HepG2 (cell line): Measurements from ENCODE around the gene LHPP. TPM values are rescaled to one million over a fixed set of nuclear protein-coding genes. Genes with fewer than 3 reads are reported as not detected.

Experiments
- ELF3 ChIP-seq: IDR thresholded peaks from 2 replicates; pipeline ENCODE4 v1.6.1; 2016; ENCODE audit warnings: missing genetic modification reagents, missing compliant biosample characterization
- HNRNPH1 ChIP-seq: fragments of 200-400 bp; formaldehyde crosslinking; optimal IDR thresholded peaks from 2 replicates; pipeline ENCODE3; 2017; ENCODE audit warnings: mild to moderate bottlenecking, low read depth, low read length
- HNRNPL ChIP-seq: fragments of 200-400 bp; formaldehyde crosslinking; IDR thresholded peaks from 2 replicates; pipeline ENCODE4 v1.6.1; 2017; ENCODE audit warnings: mild to moderate bottlenecking, low read depth, low read length
- KAT7 ChIP-seq: IDR thresholded peaks from 2 replicates; pipeline ENCODE4 v1.6.1; 2018; ENCODE audit warnings: borderline replicate concordance, missing compliant biosample characterization
- KAT8 ChIP-seq: IDR thresholded peaks from 2 replicates; pipeline ENCODE4 v1.6.1; 2016; ENCODE audit warnings: missing genetic modification reagents, missing compliant biosample characterization
- MTA3 ChIP-seq: sonication (generic); formaldehyde crosslinking; IDR thresholded peaks from 2 replicates; pipeline ENCODE4 v1.4.0; 2020; ENCODE audit warnings: missing genetic modification reagents
- PHF8 ChIP-seq: sonication (generic); formaldehyde crosslinking; IDR thresholded peaks from 2 replicates; pipeline ENCODE4 v1.5.0; 2020; ENCODE audit warnings: missing genetic modification reagents
- RXRA ChIP-seq: sonication (generic); formaldehyde crosslinking; IDR thresholded peaks from 2 replicates; pipeline ENCODE4 v1.5.1; 2020; ENCODE audit warnings: missing genetic modification reagents
- SETDB1 ChIP-seq: sonication (generic); formaldehyde crosslinking; IDR thresholded peaks from 2 replicates; pipeline ENCODE4 v1.5.1; 2020; ENCODE audit warnings: missing genetic modification reagents, mild to moderate bottlenecking, borderline replicate concordance
- SRSF9 ChIP-seq: fragments of 200-400 bp; formaldehyde crosslinking; IDR thresholded peaks from 2 replicates; pipeline ENCODE4 v1.6.1; 2018; ENCODE audit warnings: borderline replicate concordance, mild to moderate bottlenecking, low read depth, low read length; ENCODE audit not compliant: insufficient read depth, poor library complexity, severe bottlenecking
- TARDBP ChIP-seq: sonication (generic); formaldehyde crosslinking; IDR thresholded peaks from 2 replicates; pipeline ENCODE4 v1.8.0; 2022; ENCODE audit warnings: mild to moderate bottlenecking, missing genetic modification reagents
- UBTF ChIP-seq: sonication (generic); formaldehyde crosslinking; IDR thresholded peaks from 2 replicates; pipeline ENCODE4 v1.4.0; 2020; ENCODE audit warnings: mild to moderate bottlenecking, missing genetic modification reagents
- ZBED4 ChIP-seq: sonication (generic); formaldehyde crosslinking; IDR thresholded peaks from 2 replicates; pipeline ENCODE4 v1.4.0; 2020; ENCODE audit warnings: missing genetic modification reagents, borderline replicate concordance
- ZFP1 ChIP-seq: IDR thresholded peaks from 2 replicates; pipeline ENCODE4 v1.6.1; 2016
- ZNF121 ChIP-seq: sonication (generic); formaldehyde crosslinking; IDR thresholded peaks from 2 replicates; pipeline ENCODE4 v1.5.0; 2020; ENCODE audit warnings: mild to moderate bottlenecking, missing genetic modification reagents
- ZNF709 ChIP-seq: sonication (generic); formaldehyde crosslinking; IDR thresholded peaks from 2 replicates; pipeline ENCODE4 v1.5.0; 2020; ENCODE audit warnings: mild to moderate bottlenecking, missing genetic modification reagents
- ZNF724P ChIP-seq: sonication (generic); formaldehyde crosslinking; IDR thresholded peaks from 2 replicates; pipeline ENCODE4 v1.8.0; 2022; ENCODE audit warnings: missing genetic modification reagents, borderline replicate concordance
- ZNF768 ChIP-seq: sonication (generic); formaldehyde crosslinking; IDR thresholded peaks from 2 replicates; pipeline ENCODE4 v1.4.0; 2020; ENCODE audit warnings: missing genetic modification reagents
- ZNF770 ChIP-seq: sonication (generic); formaldehyde crosslinking; IDR thresholded peaks from 2 replicates; pipeline ENCODE4 v1.5.0; 2020; ENCODE audit warnings: mild to moderate bottlenecking, missing genetic modification reagents
- ZNF772 ChIP-seq: sonication (generic); formaldehyde crosslinking; IDR thresholded peaks from 2 replicates; pipeline ENCODE4 v1.5.0; 2020; ENCODE audit warnings: mild to moderate bottlenecking, missing genetic modification reagents
- polyA plus RNA-seq, 8 experiments: library from polyadenylated mRNA; depleted of rRNA in 3 of 8; stranded (reverse) in 7 of 8; unstranded in 1 of 8; fragments of >200 nt; fragmentation: Illumina TruSeq in 4 of 8; extraction: Trizol in 4 of 8; gene quantifications; 2 replicates each; pipeline versions ENCODE4 v1.2.1 to v1.2.3, GENCODE V29; 2011 to 2016; ENCODE audit warnings: low read depth in 4 of 8, missing spikeins in 1 of 8, mixed read lengths in 1 of 8; ENCODE audit not compliant: insufficient read depth in 1 of 8
- total RNA-seq, 5 experiments: library from RNA; depleted of rRNA; stranded (reverse); fragments of >200 nt; fragmentation: Illumina TruSeq; extraction: Trizol; gene quantifications; 2 replicates each; pipeline ENCODE4 v1.2.3, GENCODE V29; 2016; ENCODE audit warnings: low read depth in 1 of 5

LHPP gene
- total and polyA plus RNA-seq, 2 of the 13 experiments (the other 11 are each of a cell fraction or from before 2014, with no cell fraction given): 5.2 to 13.1 TPM

GRCh38 chr10:124605856-124606812 is 144.5 kb downstream of the LHPP start (continued):
- TF ChIP-seq ZBED4 (CRISPR knock-in tag) (peak; percentile 27; the same call in 1 of the 2 replicates), SRSF9 (no peak), ZNF709 (CRISPR knock-in tag) (0 out of 2 replicates have a peak, but pooled peaks have one; percentile 52), ZNF768 (CRISPR knock-in tag) (peak; percentile 15; the same call in 1 of the 2 replicates), HNRNPL (peak; percentile 53; the same call in 1 of the 2 replicates), SETDB1 (CRISPR knock-in tag) (no peak), TARDBP (CRISPR knock-in tag) (peak; percentile 14; the same call in 1 of the 2 replicates), ZNF724P (CRISPR knock-in tag) (0 out of 2 replicates have a peak, but pooled peaks have one; percentile 25), KAT8 (CRISPR knock-in tag) (peak; percentile 77), ZNF121 (CRISPR knock-in tag) (peak; percentile 45; the same call in 1 of the 2 replicates), ELF3 (peak; percentile 52), ZNF772 (CRISPR knock-in tag) (peak; percentile 57; the same call in 1 of the 2 replicates), MTA3 (no peak), ZNF770 (CRISPR knock-in tag) (peak; percentile 67), KAT7 (CRISPR knock-in tag) (peak; percentile 67; the same call in 1 of the 2 replicates), HNRNPH1 (peak; percentile 82), ZFP1 (CRISPR knock-in tag) (0 out of 2 replicates have a peak, but pooled peaks have one; percentile 58), PHF8 (CRISPR knock-in tag) (peak; percentile 77), RXRA (CRISPR knock-in tag) (peak; percentile 45; the same call in 1 of the 2 replicates), UBTF (peak; percentile 74)
